GM19328 (cell line): Measurements from ENCODE around the gene INTS6.

ENCODE experiments used
- ATAC-seq: cut with Tn5 transposase; IDR thresholded peaks from one replicate; pipeline ENCODE4 v1.9.1; 2021; ENCODE audit warnings: mild to moderate bottlenecking, moderate library complexity; ENCODE audit not compliant: unreplicated experiment

INTS6 gene

GRCh38 chr13:51455532-51455931, 2.7 kb upstream of the INTS6 start:
- no peak for ATAC-seq

GRCh38 chr13:51453959-51454703, 1.3 kb upstream of the INTS6 start:
- no peak for ATAC-seq

- ATAC-seq = peak; percentile 39
Measured at GRCh38 chr13:51453207-51453958, 547 bp upstream of the INTS6 start.

- ATAC-seq = peak; percentile 31
Measured at GRCh38 chr13:51451467-51452360, 1.1 kb downstream of the INTS6 start.

GRCh38 chr13:51451134-51451466, 1.7 kb downstream of the INTS6 start:
- no peak for ATAC-seq

- ATAC-seq = no peak
Measured at GRCh38 chr13:51449018-51449417, 3.8 kb downstream of the INTS6 start.

- no peak for ATAC-seq
Measured at GRCh38 chr13:51444922-51445321, 7.9 kb downstream of the INTS6 start.

GRCh38 chr13:51440381-51440780, 12.5 kb downstream of the INTS6 start:
- no peak for ATAC-seq

- no peak for ATAC-seq
Measured at GRCh38 chr13:51437550-51438127, 15.2 kb downstream of the INTS6 start.

- ATAC-seq = no peak
Measured at GRCh38 chr13:51435002-51435578, 17.7 kb downstream of the INTS6 start.

- ATAC-seq = no peak
Measured at GRCh38 chr13:51432576-51432975, 20.3 kb downstream of the INTS6 start.

GRCh38 chr13:51426982-51427381, 25.9 kb downstream of the INTS6 start:
- ATAC-seq = no peak

GRCh38 chr13:51425410-51426042, 27.3 kb downstream of the INTS6 start:
- ATAC-seq = no peak

GRCh38 chr13:51423766-51424165, 29.1 kb downstream of the INTS6 start:
- ATAC-seq = no peak

- no peak for ATAC-seq
Measured at GRCh38 chr13:51422484-51422883, 30.4 kb downstream of the INTS6 start.

GRCh38 chr13:51420681-51421490, 31.9 kb downstream of the INTS6 start:
- ATAC-seq = no peak

- peak; percentile 47 for ATAC-seq
Measured at GRCh38 chr13:51419001-51419636, 33.7 kb downstream of the INTS6 start.

- ATAC-seq = no peak
Measured at GRCh38 chr13:51417716-51418115, 35.1 kb downstream of the INTS6 start.

GRCh38 chr13:51416107-51416506, 36.7 kb downstream of the INTS6 start:
- no peak for ATAC-seq
